OCI-LY3 (cell line): Measurements from ENCODE around the gene CARD9.

Source experiments
- H2AFZ ChIP-seq: fragments of 200-600, 300-600 bp; shearing (Covaris generic); 2 replicates; pipeline ENCODE4 v1.6.0; 2014; ENCODE audit warnings: antibody characterized with exemption, low read depth, low read length
- H3K27ac ChIP-seq: fragments of 200-600, 300-600 bp; sonication (generic); 2 replicates; pipeline ENCODE4 v1.5.1; 2014; ENCODE audit warnings: mild to moderate bottlenecking, low read length, moderate library complexity, mixed read lengths
- H3K27me3 ChIP-seq: fragments of 200-600, 300-600 bp; sonication (generic); 2 replicates; pipeline ENCODE4 v1.6.1; 2014; ENCODE audit warnings: low read depth, low read length, mixed read lengths
- H3K36me3 ChIP-seq: fragments of 200-600, 300-600 bp; sonication (generic); replicated peaks from 2 replicates; pipeline ENCODE3; 2014; ENCODE audit warnings: low read depth, low read length, mixed read lengths
- H3K4me1 ChIP-seq: fragments of 300-600, 200-600 bp; sonication (generic); 2 replicates; pipeline ENCODE4 v1.6.1; 2014; ENCODE audit warnings: low read length, mixed read lengths
- H3K4me2 ChIP-seq: fragments of 200-600, 300-600 bp; sonication (generic); 2 replicates; pipeline ENCODE4 v1.6.1; 2014; ENCODE audit warnings: low read length, mixed read lengths
- H3K4me3 ChIP-seq: fragments of 300-600, 200-600 bp; sonication (generic); 2 replicates; pipeline ENCODE4 v1.5.1; 2014; ENCODE audit warnings: antibody characterized with exemption, mild to moderate bottlenecking, low read length, moderate library complexity
- H3K79me2 ChIP-seq: fragments of 300-600, 200-600 bp; shearing (Covaris generic); 2 replicates; pipeline ENCODE4 v1.6.1; 2014; ENCODE audit warnings: mild to moderate bottlenecking, low read length, mixed read lengths
- H3K9ac ChIP-seq: fragments of 300-600, 200-600 bp; shearing (Covaris generic); 2 replicates; pipeline ENCODE4 v1.6.0; 2014; ENCODE audit warnings: mild to moderate bottlenecking, low read length, moderate library complexity
- H3K9me3 ChIP-seq: fragments of 200-600, 300-600 bp; shearing (Covaris generic); 2 replicates; pipeline ENCODE4 v1.6.1; 2014; ENCODE audit warnings: low read length, mixed read lengths; ENCODE audit not compliant: insufficient read depth
- H4K20me1 ChIP-seq: fragments of 200-600, 300-600 bp; sonication (generic); 2 replicates; pipeline ENCODE4 v1.6.1; 2016; ENCODE audit warnings: low read length, mixed read lengths; ENCODE audit not compliant: insufficient read depth
- EZH2phosphoT487 ChIP-seq: fragments of 200-600 bp; shearing (Covaris generic); IDR thresholded peaks from 2 replicates; pipeline ENCODE4 v1.6.1; 2018; ENCODE audit warnings: antibody characterized with exemption, mixed run types, low read depth
- TF ChIP-seq, protein P1 (sequence below): fragments of 200-600, 300-600 bp; sonication (generic); IDR thresholded peaks from 2 replicates; pipeline ENCODE4 v1.5.1; 2014; ENCODE audit warnings: antibody characterized with exemption, low read length, low read depth

The CARD9 gene

DNA sequence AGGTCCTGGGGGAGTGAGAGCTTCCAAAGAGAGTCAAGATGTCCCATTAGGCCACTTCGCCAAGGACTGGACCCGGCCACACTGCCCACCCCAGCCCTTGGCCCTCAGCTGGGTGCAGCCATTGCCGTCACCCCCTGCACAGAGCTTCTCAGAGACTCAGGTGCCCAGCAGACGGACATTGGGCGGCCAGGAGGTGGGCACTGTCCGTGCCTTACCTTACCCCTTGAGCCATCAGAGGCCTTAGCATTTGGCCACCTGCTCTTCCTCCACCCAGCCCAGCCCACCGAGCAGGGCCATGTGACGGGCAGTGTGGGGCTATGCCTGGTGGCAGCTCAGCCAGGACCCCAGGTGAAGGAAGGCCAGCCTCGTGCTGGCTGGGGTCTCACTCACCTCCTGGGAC, 6.6 kb downstream of the CARD9 start:
- no peak overlapping the region for H2AFZ ChIP-seq
- no peak overlapping the region for H3K4me2 ChIP-seq
- no peaks in the 10 kb centered on the region for H4K20me1 ChIP-seq
- H3K4me3 ChIP-seq, result no peak overlapping the region
- H3K27me3 ChIP-seq, result no peaks in the 10 kb centered on the region
- no peaks in the 10 kb centered on the region for H3K79me2 ChIP-seq
- H3K9me3 ChIP-seq, result no peaks in the 10 kb centered on the region
- no peak overlapping the region for H3K9ac ChIP-seq
- no peak overlapping the region for H3K27ac ChIP-seq
- H3K4me1 ChIP-seq, result peaks cover 18% of the 10 kb centered on the region
- H3K36me3 ChIP-seq, result peaks cover 4% of the 10 kb centered on the region
- TF ChIP-seq, protein P1, sequence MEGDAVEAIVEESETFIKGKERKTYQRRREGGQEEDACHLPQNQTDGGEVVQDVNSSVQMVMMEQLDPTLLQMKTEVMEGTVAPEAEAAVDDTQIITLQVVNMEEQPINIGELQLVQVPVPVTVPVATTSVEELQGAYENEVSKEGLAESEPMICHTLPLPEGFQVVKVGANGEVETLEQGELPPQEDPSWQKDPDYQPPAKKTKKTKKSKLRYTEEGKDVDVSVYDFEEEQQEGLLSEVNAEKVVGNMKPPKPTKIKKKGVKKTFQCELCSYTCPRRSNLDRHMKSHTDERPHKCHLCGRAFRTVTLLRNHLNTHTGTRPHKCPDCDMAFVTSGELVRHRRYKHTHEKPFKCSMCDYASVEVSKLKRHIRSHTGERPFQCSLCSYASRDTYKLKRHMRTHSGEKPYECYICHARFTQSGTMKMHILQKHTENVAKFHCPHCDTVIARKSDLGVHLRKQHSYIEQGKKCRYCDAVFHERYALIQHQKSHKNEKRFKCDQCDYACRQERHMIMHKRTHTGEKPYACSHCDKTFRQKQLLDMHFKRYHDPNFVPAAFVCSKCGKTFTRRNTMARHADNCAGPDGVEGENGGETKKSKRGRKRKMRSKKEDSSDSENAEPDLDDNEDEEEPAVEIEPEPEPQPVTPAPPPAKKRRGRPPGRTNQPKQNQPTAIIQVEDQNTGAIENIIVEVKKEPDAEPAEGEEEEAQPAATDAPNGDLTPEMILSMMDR, result no peak
- no peak for TF ChIP-seq EZH2phosphoT487

DNA sequence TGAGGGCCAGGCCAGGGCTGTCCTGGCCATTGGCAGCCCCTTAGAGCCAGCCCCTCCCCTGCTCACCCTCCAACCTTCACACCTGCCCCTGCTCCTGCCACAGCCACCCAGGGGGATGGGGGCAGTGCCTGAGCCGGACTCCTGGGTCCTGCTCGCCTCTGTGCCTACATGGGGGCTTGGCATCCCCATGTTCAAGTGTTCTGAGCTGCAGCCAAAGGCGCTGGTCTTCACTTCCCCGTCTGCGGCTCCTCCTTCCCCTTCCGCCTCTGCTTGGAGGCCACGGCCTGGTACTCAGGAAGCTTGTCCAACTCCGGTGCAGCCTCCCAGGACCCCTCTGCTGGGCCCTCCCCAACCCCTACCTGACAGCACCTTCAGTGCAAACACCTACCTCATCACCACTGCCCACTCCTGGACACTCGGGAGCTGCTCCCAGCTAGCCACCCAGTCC, 7.7 kb downstream of the CARD9 start:
- Histone ChIP-seq H3K9ac (no peak overlapping the region), H3K4me2 (peak overlapping the region; percentile 20), H3K79me2 (no peaks in the 10 kb centered on the region), H3K36me3 (peaks cover 4% of the 10 kb centered on the region), H3K4me1 (peaks cover 18% of the 10 kb centered on the region), H2AFZ (peak overlapping the region; percentile 54; the same call in 1 of the 2 replicates), H3K27me3 (no peaks in the 10 kb centered on the region), H3K4me3 (no peak overlapping the region), H3K9me3 (no peaks in the 10 kb centered on the region), H3K27ac (peak overlapping the region; percentile 30; the same call in 1 of the 2 replicates), H4K20me1 (no peaks in the 10 kb centered on the region)
- TF ChIP-seq EZH2phosphoT487, result no peak
- TF ChIP-seq, protein P1, result no peak

DNA sequence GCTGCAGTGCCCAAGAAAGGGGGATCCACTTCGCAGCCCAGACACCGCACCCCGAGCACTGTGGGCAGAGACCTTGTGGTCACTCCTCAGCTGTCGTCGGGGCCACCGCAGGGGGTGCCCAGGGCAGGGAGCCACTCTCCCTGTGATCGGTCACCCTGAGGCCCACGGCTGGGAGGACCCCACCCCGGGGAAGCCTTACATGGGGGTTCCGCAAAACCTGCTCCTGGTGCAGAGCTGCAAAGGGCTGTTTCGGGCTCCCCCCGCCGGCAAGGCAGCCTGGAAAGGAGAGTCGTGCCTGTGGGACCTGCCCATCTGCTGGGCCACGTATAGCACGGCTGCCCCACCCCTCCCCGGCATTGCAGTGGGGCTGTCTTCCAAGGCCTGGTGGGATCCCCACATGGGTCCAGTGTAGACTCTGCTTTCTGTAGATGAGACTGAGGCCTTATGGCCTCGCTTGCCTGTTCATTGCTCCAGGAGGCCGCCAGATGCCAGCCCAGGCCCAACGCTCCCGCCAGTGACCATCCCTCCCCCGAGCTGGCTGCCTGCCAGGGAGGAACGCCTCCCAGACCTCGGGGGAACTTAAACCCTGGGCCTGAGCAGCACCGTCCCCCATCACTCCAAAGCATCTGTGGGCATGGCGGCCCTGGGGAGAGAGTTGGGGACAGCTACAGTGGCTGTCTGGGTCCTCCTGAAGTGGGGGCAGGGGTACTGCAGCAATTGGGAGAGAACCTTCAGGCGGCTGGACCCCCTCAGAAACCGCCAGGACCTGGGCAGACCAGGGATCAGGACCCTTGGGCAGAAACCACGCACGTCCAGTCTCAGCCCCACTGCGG, 8.3 kb downstream of the CARD9 start:
- Histone ChIP-seq H4K20me1 (no peaks in the 10 kb centered on the region), H3K9ac (no peak overlapping the region)
- no peak for TF ChIP-seq EZH2phosphoT487
- TF ChIP-seq, protein P1, result no peak

DNA sequence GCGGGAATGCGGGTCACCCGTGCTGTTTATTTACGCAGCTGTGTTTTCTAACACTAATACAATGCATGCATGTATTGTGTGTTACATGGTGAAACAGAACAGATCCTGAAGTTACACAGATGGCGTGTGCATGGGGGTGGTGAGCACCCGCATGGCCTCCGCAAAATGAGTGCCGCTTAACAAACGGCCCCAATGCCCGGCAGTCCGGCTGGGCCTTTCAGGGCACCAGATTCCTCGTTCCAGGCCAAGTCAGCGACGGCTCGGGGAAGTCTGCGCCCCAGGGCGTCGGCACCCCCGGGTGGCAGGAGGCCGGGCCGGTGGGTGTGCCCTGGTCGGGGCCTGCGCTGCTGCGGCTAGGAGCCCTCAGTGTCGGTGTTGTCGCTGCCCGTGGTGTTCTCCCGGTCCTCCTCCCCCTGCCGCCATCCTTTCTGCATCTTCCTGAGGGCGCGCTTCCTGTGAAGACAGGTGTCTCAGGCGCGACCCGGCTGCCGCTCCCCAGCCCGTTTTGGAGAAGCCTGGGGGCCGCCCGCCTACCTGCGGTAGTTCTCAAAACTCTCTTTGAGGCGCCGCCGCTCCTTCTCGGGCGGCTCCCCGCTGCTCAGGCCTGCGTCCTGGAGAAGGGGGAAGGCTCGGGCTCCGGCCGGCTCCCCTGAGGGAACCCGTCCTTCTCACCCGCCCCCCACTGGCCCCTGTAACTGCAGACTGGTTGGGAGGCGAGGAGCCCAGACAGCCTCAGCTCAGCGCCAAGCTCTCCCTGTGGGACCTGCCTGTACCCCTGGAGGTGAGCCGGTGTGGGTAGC, 9.3 kb downstream of the CARD9 start:
- H2AFZ ChIP-seq, result no peak overlapping the region
- TF ChIP-seq, protein P1, result 0 out of 2 replicates have a peak, but pooled peaks have one; percentile 1
- no peak for TF ChIP-seq EZH2phosphoT487
- no peaks in the 10 kb centered on the region for H3K9me3 ChIP-seq
- peaks cover 18% of the 10 kb centered on the region for H3K4me1 ChIP-seq
- no peaks in the 10 kb centered on the region for H3K27me3 ChIP-seq
- H3K4me2 ChIP-seq, result peak overlapping the region; percentile 69
- H4K20me1 ChIP-seq, result no peaks in the 10 kb centered on the region
- H3K79me2 ChIP-seq, result no peaks in the 10 kb centered on the region
- H3K4me3 ChIP-seq, result peak overlapping the region; percentile 79
- no peak overlapping the region for H3K27ac ChIP-seq
- H3K36me3 ChIP-seq, result peaks cover 4% of the 10 kb centered on the region
- no peak overlapping the region for H3K9ac ChIP-seq

More for the DNA sequence above, 8.3 kb downstream of the CARD9 start:
- Histone ChIP-seq H3K27ac (peak overlapping the region; percentile 30; the same call in 1 of the 2 replicates), H3K4me2 (peak overlapping the region; percentile 20; the same call in 1 of the 2 replicates), H2AFZ (no peak overlapping the region), H3K79me2 (no peaks in the 10 kb centered on the region), H3K4me3 (no peak overlapping the region), H3K4me1 (peaks cover 18% of the 10 kb centered on the region), H3K27me3 (no peaks in the 10 kb centered on the region), H3K9me3 (no peaks in the 10 kb centered on the region), H3K36me3 (peaks cover 4% of the 10 kb centered on the region)
